HuH-7 (cell line): ENCODE data around the gene FKBP15.
"Not testable (repeated sequence)": the region's sequence is repeated elsewhere in the genome, so short reads cannot be mapped to it uniquely, and the experiment has no call there.

Experiments used
- DNase-seq: peaks from one replicate; pipeline ENCODE4 v3.0.0; 2011; ENCODE audit warnings: low spot score

The FKBP15 gene

DNA sequence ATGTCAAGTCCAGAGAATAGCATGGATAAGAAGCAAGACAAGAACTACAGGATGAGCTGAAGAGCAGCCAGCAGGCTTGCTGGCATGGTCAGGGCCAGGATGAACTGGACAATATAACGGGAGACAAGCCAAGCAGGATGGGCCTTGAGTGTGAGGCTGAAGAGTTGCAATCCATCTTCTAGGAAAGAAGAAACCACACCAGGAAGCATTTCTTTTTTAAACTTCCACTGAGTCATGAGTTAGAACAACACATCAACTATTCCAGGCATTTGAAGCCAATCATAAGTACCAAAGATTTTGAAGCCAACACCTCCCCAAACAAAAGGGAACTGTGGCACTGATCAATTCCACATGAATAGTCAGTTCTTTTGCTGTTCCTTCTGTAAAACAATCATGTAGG lies 43.0 kb downstream of the FKBP15 start:
- no peak for DNase-seq

DNA sequence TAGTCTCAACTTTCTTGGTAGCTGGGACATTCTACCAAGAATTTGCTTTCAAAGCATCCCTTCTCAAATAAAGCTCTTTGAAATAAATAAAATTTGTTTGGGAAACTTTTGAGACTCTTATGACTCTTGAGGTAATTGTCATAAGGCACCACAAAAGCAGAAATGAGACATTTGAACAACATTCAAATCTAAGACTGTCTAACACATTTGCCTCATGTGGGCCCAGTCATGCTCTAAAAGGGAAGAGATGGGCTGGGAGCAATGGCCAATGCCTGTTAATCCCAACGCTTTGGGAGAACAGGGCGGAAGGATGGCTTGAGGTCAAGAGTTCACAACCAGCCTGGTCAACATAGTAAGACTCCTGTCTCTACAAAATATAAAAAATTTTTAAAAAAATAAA lies 43.8 kb downstream of the FKBP15 start:
- DNase-seq: no peak

DNA sequence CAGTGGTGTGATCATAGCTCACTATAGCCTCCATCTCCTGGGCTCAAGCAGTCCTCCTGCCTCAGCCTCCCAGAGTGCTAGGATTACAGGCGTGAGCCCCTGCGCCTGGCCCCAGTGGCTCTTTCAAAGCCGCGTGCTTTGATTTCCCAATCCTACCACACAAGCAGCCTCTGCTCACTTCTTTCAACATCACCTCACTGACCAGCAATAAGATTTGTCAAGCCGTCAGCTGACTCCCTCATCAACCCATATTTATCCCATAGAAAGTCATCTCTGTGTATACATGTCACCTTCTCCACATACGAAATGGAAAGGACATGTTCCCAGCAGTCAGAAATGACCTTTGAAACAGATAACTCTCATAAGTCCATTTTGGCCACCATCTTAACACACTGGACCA lies 44.3 kb downstream of the FKBP15 start:
- no peak for DNase-seq

DNA sequence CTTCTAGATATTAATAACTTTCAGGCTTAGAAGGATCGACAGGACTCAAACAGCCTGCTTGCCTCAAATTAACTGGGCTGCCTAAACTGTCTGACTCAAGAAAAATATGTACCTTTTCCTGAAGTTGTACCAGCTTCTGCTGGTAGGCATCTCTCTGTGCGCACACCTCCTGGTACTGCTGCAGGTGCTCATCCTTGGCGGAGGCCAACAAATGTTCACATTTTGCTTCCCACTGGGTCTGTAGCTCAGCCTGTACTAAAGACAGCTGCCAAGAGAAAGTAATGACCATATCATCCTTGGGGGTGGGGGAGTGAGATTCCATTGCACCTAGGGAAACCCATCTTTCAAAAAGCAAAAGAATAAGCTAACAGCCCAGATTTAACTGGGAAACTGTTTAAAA lies 47.7 kb downstream of the FKBP15 start:
- DNase-seq: no peak

DNA sequence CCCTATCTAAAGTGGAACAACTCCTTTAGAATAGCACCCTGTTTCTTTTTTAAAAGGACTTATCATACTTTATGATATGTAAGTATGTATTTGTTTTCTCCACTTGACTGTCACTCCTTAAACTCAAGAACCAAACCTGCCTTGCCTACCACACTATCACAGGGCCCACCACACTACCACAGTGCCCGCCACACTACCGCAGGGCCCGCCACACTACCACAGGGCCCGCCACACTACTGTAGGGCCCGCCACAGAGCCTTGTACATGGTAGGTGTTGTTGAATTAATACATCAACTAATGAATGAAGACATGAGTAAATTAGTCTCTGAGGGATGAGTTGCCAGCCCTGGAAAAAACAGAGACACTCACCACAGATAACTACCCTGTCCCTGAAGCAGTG lies 52.3 kb downstream of the FKBP15 start:
- DNase-seq: no peak

DNA sequence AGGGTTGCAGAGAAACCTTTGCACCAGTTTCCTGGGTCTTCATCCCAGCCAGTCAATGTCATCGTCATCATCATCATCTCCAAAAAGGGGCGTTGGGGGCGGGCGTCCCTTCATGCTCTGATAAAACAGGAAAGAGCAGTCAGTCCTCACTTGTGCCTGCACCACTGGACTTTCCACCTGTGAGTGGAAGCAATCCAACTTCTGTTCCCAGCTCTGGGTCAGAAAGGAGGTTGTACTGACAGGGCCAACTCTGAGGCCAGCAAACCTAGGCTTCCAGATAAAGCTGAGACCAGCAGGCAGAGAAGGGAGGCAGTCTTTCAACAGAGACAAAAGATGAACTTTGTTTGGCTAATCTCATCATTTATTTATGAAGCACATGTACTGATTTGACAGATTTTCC lies 55.0 kb downstream of the FKBP15 start:
- no peak for DNase-seq

DNA sequence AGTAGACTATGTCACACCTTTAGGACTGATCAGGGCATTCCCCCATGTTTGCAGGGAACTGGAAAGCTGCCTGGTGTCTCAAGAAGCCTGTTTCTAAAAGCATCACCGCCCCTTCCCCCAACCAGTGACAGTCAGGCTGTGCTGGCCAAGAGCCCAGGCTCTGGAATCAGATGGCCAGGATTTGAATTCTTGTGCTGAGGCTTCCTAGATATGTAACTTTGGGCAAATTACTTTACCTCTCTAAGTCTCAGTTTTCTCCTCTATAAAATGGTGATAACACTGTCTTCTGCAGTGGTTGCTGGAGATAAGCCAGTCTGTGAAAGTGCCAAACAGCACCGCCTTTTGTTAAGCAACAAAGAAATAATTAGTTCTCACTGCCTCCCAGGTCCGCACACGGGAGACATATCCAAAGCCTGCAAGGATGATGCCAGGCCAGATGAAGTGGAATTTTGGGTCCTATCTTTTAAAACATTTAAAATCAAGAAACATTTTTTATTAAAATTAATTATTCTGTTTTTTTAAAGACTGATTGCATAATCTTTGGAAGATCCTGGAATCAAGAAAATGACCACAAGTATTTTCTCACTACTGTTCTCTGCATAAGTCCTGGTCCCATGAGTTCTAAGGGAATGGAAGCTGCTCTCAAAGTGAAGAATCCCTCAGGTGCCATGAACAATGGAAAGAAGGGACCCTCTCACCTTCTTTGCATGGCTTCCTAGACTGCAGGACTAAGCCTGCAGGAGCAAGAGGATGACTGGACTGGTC lies 56.4 kb downstream of the FKBP15 start:
- no peak for DNase-seq

DNA sequence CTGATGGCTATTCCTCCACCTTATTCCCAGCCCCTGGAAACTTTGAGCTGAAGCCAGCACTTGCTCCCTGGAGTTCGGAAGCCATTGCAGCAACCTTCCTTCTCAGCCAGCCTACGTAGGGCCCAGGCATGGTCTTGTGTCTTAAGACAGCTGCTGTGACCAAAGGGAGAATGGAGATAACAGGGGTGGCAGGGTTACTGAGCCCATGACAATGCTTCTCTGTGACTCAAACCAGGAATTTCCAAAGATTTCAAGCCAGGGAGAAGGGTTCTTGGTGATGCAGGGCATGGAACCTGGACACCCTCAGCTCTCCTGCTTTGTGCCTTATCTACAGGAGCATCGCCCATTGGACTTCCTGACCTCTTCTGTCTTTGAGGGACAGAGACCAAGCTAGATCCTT lies 58.1 kb downstream of the FKBP15 start:
- DNase-seq: no peak

DNA sequence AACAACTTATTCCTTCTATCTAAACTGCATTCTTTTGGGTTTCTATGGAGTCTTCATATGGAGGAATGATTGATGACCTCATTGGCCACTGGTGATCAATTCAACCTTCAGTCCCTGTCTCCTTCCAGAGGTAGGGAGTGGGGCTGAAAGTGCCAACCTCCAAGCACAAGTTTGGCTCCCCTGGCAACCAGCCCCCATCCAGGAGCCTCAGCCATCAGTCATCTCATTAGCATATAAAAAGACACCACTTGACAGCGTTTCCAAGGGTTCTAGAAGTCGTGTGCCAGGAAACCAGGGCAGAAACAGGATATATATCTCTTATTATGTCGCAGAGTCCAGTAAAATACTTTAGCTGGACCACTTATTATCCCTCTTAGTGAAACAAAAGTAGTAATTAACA lies 60.5 kb downstream of the FKBP15 start:
- no peak for DNase-seq

DNA sequence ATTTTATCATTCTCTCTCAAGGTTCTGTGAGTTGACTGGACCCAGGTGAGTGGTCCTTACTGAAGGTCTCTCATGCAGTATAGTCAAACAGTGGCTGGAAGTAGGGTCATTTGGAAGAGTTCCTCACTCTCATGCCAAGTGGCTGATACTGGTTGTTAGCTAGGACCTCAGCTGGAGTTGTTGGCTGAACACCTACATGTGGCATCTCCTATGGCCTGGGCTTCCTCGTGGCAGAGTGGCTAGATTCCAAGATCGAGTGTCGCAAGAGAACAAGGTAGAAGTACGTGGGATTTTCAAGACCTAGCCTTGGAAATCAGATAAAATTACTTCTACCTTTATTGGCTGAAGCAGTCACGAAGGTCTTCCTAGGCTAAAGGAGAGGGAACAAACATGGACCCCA lies 62.6 kb downstream of the FKBP15 start:
- no peak for DNase-seq

DNA sequence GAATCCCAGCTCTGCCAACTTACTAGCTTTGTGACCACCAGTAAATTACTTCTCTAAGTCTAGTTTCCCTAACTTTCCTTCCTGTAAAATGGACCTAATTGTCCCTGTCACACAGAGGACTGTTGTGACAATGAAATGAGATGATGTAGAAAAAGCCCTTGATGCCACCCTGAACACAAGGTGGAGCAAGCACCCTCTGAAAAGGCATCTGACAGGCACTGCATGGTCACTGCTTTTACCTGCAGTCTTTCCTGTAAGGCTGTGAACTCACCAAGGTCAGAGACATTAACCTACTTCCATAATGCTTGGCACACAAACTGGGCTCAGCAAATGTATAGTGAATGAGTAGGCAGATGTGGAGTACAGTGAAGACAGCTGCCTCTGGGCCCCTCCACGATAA lies 64.2 kb downstream of the FKBP15 start:
- no peak for DNase-seq

DNA sequence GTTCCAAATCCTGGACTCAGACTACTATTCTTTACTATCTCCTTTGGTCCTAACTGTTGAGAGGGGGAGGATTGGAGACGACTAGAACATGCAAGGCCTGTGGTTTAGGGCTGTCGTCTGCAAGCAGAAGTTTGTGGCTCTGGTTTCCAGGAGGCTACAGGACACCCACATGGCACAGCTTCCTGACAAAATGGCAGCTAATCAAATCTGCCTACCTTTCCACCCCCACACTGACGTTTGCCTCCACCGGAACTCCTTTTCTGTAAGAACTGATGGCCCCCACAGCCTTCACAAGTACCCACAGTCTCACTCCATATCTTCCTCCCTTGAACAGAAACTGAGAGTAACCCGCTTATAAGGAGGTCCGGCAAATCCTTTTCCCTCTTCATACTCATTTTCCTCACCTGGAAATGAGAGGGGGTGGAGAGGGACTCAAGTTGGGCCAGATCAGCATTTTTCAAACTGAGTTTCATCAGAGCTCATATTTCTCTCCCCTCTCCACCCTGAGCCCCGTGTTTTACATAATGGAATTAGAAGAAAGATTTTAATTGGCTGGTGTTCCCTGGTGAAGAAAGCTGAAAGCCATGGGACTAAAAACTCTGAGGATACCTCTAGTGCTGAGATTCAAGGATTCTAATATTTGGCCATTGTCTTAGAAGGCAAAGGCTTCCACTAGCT lies 65.0 kb downstream of the FKBP15 start:
- DNase-seq: no peak

DNA sequence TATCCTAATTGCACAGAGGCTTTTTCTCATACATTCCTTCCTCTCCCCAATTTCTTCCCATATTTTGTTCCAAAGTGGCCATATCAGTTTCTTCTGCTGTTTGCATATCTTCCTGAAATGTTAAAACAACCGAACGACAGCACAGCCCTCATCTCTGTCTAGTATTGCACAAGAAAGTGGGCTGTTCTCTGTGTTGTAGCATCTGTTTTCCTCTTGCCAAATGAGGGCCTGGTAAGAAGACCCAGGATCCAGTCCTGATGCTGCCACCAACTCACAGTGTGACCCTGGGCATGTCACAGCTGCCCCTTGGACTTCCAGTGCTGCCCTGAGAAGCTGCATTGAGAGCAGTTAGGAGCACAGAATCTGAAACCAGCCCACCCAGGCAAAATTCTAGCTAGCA lies 66.1 kb downstream of the FKBP15 start:
- DNase-seq: no peak

DNA sequence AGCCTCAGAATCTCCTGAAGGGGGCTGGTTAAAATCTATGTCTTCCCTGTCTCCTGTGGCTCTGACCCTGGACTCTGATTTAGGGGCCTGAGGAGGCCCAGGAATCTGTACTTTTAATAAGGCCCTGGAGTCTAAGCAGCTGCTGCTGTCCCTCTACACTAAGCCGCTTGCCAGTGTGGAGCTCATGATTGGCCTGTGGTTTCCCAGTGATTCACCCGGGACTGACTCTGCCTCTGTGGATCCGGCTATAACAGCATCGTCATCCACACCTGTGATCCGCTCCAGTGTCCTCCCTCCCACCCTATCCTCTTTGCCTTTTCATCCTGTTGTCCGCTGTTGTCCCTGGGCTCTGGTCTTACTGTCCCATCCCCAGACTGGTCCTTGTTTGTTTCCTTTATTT lies 66.6 kb downstream of the FKBP15 start:
- no peak for DNase-seq

DNA sequence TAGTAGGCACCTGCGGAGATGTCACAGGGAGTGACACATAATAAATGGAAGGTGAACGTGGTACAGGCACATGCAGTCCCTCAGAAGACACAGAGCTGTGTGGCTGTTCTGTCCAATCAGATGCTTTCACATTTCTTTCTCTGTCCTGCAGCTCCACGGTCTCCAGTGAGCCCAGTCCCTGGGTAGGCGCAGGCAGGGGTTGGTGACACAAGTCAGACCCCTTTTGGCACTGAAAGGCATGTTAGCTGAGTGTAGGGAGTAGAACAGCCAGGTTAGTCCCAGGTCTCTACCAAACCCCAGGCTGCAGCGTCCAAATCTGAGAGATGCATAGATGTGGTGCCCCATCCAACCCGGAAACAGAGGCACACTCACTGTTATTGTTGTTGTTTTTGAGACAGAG lies 67.5 kb downstream of the FKBP15 start:
- DNase-seq: no peak

DNA sequence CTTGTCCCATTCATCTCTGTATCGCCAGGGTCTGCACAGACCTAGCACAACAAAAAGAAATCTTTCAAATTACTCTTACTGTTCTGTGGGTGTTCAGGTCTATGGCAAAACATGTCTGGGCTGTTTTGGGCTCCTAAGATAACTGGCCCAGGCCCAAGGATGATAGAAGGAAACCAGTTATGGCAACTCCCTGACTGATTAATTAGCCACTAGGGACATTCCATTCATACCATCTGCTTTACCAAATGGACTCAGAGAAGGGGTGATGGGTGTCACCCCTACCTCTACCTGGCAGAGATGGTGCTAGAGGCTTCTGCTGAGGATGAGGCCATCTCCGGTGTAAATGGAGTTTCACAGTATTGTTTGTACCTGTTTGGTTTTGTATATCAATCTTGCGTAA lies 68.4 kb downstream of the FKBP15 start:
- DNase-seq: no peak

DNA sequence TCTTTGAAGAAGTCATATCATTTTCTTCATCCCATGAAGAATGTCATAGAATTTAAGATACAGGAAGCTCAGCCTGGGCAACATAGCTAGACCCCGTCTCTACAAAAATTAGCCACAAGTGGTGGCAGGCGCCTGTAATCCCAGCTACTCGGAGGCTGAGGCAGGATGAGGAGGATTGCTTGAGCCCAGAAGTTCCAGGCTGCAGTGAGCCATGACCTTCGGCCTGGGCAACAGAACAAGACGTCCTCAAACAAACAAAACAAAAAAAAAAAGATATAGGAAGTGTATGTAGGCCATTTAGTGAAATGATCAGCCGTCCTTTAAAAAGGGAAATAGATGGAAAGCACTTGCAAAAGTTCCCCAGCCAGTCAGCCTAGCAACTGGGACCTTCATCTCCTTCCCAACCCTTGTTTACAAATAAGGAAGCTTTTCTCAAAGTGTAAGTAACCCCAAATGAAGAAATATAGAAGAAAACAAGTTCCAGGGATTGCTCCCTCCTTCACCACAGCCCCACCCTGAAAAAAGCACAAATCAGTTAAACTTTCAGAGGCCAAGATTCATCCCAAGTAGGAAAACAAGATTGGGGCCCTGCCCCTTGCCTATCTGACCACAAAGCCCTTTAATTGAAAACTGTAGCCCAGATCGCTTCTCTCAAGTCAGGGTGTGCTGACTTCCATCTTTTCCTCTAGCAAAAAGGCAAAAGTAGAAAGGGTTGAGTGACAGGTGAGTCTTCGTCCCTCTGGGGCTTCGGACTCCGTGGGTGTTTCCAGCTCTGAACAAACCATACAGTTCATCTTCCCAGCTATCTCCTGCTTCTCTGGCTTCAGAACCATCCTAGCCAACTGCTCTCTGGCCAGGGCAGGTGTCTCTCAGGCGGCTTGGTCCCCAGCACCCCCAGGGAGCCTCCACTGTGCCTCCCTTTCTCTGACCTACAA lies 69.1 kb downstream of the FKBP15 start:
- DNase-seq: no peak

DNA sequence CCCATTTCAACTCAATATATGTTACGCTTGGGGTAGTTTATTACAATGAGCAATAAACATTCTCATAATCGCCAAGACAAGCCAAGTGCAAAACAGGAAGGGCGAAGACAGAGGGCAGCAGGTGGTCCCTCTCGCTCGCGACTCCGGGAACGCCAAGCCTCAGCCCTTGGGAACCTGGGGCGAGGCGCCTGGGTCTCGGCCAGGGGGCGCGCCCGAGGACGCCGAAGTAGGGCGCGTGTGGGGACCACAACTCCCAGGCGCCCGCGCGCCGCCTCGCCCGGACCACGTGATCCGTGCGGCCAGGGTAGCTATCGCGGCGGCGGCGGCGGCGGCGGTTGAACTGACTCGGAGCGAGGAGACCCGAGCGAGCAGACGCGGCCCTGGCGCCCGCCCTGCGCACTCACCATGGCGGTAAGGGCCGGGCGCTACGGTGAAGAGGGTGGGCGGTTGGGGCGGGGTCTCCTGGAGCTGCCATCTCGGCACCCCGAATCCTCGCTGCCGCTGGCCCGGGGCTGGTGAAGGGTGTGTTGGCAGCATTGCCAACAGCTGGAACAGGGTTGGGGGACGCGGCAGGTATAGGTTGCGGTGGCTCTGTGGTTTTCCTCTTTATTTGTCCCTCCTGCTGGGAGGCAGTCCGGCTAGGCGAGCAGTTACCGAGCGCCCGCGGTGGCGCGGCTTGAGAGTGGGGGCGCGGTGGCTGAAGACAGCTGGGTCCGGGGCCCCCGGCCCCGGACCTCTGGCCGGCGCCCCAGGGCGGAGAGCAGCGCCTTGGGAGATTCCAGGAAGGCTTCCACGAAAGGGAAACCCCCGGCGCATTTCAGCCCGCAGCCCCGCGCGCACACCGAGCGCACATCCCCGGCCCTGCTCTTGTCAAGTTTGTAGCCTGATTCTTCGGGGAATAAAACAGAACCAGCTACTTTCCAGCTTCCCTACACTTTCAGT lies 70.1 kb downstream of the FKBP15 start, which contains the start of gene SLC31A2:
SLC31A2 (plus strand) TSS at position 338 of the 942 bp plus-strand sequence; CDS start at position 406, 68 bp downstream.
- DNase-seq: peak; percentile 89

DNA sequence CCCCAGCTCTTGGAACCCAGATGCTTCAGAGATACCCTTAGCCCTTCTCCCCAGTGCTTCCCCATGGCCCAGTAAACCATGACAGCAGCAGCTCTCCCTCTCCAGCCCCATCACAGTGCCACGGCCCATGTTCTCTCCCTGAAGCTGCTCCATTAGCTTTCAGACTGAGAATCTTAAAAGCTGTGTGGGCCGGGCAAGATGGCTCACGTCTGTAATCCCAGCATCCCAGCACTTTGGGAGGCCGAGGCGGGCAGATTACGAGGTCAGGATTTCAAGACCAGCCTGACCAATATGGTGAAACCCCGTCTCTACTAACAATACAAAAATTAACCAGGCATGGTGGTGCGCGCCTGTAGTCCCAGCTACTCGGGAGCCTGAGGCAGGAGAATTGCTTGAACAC lies 71.5 kb downstream of the FKBP15 start:
- DNase-seq: not testable (repeated sequence)

DNA sequence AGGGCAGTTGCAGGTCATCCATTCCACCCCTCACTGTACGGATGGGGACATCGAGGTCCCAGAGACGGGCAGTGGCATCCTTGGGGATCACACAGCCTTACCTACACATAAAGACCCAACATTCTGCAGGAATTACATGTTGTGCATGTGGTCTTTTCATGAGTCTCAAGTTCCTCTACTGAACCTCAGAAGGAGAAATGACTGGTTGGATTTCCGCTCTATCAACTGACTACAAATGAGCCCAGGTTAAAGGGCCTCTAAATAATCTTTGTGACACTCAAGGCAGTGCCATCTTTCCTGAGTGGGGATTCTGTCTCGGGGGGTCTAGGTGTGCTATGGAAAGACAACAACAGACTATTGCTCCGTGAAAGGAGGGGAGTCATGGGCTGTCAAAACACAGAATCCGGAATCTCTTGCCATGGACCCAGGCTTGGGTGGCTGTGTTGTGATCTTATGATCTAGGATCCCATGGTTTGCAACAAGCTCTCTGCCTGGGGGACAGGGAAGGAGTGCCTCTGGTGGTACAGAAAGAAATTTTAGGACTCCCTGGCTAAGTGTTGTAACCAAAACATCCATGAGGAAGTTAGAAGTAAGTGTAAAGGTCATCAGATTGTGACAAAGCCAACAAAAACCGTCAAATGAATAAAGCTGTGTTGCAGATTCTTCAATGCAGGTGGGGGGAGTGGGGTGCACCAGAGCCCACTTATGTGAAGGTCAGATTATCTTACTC lies 72.1 kb downstream of the FKBP15 start:
- no peak for DNase-seq

DNA sequence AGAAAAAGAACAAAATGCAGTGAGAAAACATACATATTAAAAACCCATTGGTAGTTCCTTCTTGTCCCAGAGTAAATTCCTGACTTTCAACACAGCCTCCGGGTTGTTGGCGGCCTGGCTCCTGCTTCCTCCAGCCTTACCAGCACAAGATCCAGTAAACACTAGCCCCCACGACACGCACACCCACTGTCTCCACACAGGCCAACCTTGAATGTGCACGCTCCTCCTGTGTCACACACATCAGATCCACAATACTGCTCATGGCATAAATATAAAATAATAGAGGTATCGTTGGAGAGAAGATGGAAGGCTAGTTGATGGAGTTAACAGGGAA lies 72.7 kb downstream of the FKBP15 start:
- no peak for DNase-seq
